ELF-1 (cell line): Measurements from ENCODE around the gene RIMBP3C.
"Not testable (repeated sequence)": the region's sequence is repeated elsewhere in the genome, so short reads cannot be mapped to it uniquely, and the experiment has no call there.

Experiments
- DNase-seq: peaks from one replicate; pipeline ENCODE4 v3.0.0-alpha.2; 2016; ENCODE audit warnings: low read depth, low spot score

Gene RIMBP3C

DNA sequence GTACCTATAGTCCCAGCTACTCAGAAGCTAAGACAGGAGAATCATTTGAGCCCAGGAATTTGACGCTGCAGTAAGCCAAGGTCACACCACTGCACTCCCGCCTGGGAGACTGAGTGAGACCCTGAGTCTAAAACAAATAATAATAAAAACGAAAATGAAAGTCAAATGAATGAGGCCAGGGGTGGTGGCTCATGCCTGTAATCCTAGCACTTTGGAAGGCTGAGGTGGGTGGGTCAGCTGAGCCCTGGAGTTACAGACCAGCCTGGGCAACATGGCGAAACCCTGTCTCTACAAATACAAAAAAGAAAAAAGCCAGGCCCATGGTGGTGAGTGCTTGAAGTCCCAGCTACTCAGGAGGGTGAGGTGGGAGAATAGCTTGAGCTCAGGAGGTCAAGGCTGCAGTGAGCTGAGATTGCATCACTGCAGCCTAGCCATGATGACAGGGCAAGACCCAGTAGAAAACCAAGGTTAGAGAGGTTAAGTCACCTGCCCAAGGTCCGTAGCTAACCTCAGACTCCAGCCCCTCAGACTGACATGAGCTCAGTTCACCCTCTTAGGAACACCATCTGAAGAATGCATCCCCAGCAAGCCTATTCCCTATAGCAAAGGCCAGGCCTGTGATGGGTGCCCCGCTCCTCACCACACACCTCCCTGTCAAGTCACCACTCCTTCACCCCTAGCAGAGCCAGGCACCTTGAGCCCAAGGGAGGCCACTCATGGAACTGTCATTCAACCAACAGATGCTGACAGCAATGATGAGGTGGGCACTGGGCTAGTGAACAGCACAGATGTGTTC, 24.4 kb downstream of the RIMBP3C start:
- not testable (repeated sequence) for DNase-seq

DNA sequence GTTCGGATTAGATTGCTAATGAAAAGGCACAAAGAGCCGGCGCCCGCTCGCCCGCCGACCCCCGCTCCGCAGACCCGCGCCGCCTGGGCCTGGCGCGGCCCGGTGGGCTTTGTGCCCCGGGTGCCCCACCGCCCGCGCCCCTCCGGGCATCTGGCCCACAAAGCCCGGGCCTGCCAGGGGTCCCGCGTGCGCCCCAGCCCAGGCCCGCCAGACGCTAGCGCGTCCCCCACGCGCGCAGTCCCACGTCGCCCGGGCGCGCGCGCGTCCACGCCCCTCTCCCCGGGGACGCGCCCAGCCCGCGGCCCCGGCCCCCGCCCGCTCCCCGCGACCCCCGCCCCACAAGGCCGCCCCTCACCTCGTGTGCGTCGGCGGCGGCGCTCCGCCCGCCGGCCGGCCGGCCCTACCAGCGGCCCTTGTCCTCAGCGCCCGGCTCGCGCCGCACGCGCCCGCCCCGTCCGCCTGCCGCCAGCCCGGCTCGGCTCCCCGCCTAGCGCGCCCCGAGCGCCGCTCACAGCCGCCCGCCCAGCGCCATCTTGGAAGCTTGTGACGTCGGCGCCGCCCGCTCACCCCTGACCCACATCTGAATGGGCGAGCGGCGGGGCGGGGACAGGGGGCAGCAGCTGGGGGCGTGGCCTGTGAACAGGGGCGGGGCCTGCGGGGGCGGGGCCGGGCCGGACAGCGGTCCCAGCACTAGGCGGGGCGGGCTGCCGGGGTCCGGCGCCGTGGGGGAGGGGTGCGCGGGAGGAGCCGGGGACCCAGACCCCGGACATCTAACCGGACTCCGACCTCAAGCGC, 34.1 kb downstream of the RIMBP3C start:
- DNase-seq: not testable (repeated sequence)

DNA sequence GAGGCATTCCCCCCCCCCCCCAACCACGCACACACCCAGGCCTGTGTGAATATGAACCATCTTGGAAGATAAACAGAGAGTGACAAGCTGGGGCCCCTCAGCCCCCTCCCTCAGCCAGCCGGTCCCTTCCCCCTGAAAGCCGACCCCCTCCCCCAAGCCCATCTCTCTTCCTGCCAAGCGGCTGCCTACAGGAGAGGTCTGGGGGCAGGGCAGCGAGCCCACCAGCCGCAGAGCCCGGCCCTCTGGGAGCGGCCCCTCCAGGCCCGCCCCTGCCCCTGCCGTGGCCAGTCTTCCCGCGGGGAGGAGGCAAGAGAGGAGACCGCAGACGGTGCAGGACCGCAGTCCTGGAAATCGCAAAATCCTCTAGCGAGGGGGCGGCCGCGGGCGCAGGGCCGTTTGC, 34.7 kb downstream of the RIMBP3C start:
- DNase-seq: not testable (repeated sequence)

DNA sequence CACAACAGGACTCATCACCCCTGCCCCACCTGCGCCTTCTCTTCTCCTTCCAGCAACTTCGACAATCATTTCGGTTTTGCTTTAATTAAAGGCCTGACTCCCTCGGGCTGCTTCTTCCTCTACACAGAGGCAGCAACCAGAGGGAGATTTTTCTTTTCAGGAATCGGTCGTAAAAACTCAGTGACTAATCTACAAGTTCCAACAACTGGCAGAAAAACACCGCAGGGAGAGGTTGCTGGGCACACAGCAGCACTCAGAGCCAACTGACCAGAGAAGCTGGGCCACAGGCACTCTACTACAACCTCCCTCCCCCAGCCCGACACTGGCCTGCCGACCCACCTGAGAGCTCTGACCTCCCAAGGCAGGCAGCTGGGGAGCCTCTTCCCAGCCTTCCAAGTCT, 36.0 kb downstream of the RIMBP3C start:
- DNase-seq: not testable (repeated sequence)

DNA sequence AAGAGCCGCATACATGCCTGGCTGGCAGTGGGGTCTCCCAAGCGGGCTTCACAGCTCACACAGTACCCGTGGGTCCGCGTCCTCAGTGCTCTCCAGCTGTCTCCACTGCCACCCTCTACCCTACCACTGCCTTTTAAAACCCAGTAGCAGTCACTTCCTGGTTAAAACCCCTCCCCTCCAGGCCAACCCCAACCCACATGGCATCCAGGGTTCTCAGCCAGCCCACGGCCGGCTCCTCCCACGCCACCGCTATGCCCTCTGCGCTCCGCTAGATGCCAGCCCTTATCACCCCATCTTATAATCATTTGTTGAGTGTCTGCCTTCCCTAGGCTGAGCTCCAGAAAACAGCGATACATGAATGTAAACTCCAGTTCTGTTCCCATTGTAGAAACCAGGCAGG, 37.1 kb downstream of the RIMBP3C start:
- not testable (repeated sequence) for DNase-seq

DNA sequence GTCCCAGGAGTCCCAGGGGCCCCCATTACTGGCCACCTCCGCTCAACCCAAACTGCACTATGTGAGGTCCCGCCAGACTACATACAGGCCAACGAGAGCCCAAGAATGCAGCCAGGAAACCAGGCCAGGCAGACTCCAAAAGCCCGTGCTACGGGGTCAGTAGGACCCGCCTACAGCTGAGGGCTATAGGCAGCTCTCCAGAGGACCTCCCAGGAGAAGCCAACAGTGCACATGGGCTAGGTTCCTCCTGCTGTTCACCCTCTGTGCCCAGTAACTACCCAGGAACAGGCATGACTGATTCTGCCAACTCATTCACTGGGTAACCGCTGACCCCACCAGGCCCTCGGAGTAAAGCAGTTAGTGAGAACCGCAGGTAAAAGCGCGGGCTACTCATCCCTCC, 39.2 kb downstream of the RIMBP3C start:
- not testable (repeated sequence) for DNase-seq

DNA sequence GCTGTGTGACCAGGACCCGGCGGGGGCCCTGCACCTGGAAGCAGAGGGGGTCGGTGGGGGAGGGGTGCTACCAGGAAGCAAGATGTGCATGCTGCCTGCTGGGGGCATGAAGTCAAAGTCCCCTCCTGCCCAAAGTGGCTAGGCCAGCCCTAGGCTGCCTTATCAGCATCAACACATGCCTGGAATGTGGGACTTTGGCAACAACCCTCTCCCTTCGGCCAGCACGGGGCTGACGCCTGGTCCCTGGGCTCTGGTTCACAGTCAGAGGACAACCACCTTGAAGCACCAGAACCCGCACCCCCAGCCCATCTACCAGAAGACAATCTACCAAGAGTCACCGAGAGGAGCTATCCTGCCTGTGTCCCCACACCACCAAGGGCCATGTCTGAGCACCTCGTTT, 40.9 kb downstream of the RIMBP3C start:
- DNase-seq: not testable (repeated sequence)

DNA sequence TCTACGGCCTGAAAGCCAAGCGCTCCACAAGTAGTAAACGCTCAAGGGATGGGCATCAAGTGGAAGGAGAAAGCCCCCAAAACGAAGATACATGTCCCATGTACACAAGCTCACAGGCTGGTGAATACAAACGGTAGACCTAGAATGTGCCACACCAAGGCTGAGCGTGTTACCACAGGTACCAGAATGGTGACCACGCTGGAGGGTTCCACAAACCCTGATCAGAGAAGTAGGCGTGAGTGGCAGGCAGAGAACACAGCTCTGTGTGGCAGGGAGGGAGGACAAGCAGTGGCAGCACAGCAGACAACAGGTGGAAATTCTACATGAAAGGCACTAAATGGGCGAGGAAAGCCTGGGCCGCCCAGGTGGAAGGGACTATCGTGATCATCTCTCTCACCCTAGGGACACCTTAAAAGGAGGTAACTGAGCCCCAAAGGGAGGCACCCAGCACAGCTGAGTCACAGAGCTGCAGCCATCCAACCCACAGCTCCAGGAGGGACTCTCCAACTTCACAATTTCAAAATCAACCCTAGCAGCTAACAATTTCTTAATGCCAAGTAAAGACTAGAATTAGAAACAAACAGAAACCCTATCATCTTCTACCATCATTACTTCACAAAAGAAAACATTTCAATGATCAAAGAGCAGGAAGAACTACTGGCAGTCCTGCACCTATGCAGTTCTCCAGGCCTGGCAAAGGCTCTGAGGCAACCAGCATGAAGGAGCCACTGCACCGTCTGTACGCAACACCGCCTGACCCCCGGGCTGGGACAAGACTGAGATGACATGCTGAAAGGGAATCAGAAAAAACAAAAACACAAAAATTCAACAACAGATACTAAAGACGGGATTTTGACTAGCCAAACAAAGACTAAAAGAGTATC, 51.4 kb downstream of the RIMBP3C start:
- not testable (repeated sequence) for DNase-seq

DNA sequence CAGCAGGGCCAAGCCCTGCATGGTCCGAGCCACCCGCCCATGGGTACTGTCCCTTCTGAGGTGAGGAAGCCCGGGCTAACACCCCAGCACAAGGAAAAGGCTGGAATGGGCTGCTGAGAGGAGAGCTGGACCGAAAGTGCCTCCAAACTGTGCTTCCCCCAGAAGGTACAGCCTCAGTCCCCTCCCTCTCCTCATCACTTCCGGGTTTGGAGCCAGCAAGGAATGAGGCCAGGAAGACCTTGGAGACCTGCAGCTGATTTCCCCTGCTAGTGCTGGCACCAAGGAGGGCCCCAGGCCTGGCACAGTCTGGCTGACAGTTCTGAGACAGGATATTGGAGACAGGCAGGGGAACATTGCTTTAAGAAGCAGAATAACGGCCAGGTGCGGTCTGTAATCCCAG, 52.8 kb downstream of the RIMBP3C start:
- DNase-seq: not testable (repeated sequence)

DNA sequence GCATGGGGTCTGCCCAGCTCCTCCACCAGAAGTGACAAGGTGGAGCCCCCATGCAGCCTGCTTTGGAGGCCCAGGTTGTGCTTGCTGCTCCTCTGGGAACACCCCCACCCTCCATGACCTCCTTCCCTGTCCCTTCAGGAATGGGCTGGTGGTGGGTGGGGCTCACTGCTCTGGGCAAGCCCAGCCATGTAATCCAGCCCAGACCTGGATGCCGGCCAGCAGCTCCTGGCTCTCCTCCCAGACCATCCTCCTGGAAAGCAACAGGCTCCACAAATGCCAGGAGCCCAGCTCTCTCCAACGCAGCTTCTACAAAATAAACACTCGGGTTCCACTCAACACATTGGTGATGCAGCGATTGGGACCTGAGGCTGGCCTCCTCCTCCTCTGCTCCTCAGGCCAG, 53.3 kb downstream of the RIMBP3C start:
- not testable (repeated sequence) for DNase-seq
